Measurements from ENCODE around the gene BAK1. TPM values are rescaled to one million over a fixed set of nuclear protein-coding genes. Genes with fewer than 3 reads are reported as not detected.

The BAK1 gene
- total RNA-seq, 2 donors from 2014 or later, result 2.3 to 5.7 TPM

Small RNA genes within 50 kb of the gene (small RNA-seq; reads per million reads assigned to genes)
- not detected for gene RF00017

Other genes with a start within 250 kb of the BAK1 start
- under 1 TPM in 1 of 2 donors, not detected in 1; 0.66 TPM for gene KIFC1, start 188.5 kb downstream of the BAK1 start, total RNA-seq
- gene PHF1, start 169.3 kb downstream of the BAK1 start, total RNA-seq, result 10 to 100 TPM; 58.3 to 73.9 TPM
- 100 to 1,000 TPM in 1 of 2 donors, 10 to 100 TPM in 1; 87.7 to 126 TPM for gene CUTA, start 162.2 kb downstream of the BAK1 start, total RNA-seq
- gene SYNGAP1, start 160.2 kb downstream of the BAK1 start, total RNA-seq, result 1 to 10 TPM; 5.4 to 5.6 TPM
- gene ZBTB9, start 125.7 kb downstream of the BAK1 start, total RNA-seq, result 1 to 10 TPM; 1.8 to 5.3 TPM
- gene ITPR3, start 41.0 kb upstream of the BAK1 start, total RNA-seq, result 10 to 100 TPM; 17.5 to 25.9 TPM
- gene UQCC2, start 131.4 kb upstream of the BAK1 start, total RNA-seq, result 10 to 100 TPM in 1 of 2 donors, 1 to 10 TPM in 1; 4.0 to 17.6 TPM
- gene IP6K3, start 166.6 kb upstream of the BAK1 start, total RNA-seq, result not detected
- 10 to 100 TPM; 32.7 to 48.8 TPM for gene LEMD2, start 208.9 kb upstream of the BAK1 start, total RNA-seq
- gene MLN, start 223.7 kb upstream of the BAK1 start, total RNA-seq, result not detected